T-cell (primary cell): ENCODE results near the gene GARIN5B. TPM values are rescaled to one million over a fixed set of nuclear protein-coding genes. Genes with fewer than 3 reads are reported as not detected.

Source experiments
- ATAC-seq, 4 experiments: fragments of 200-7000 bp in 3 of 4; fragments of 150-1000 bp in 1 of 4; cut with Tn5 transposase; replicated peaks in 1 of 4; 1 replicate in 3 of 4; 2 replicates in 1 of 4; pipeline ENCODE4 v1.10.0; 2021; ENCODE audit warnings: moderate library complexity in 3 of 4, mild to moderate bottlenecking in 2 of 4, moderate number of reproducible peaks in 1 of 4
- CTCF ChIA-PET, 2 donors: fragments of 300-600 bp; sonication (Branson Sonifier 250); formaldehyde crosslinking; loops; one replicate each; lab custom pipeline; 2022; ENCODE audit warnings: antibody characterized with exemption in 2 of 2; lab: Charles Lee
- POLR2A ChIA-PET, 2 donors: fragments of 300-600 bp; sonication (Branson Sonifier 250); formaldehyde crosslinking; loops; one replicate each; lab custom pipeline; 2022; ENCODE audit warnings: antibody characterized with exemption in 2 of 2; lab: Charles Lee
- DNase-seq, 35 experiments: peaks; one replicate each; pipeline versions ENCODE4 v3.0.0 to v3.0.0-alpha.2; 2013 to 2023
- H3K27ac ChIP-seq: one replicate; pipeline ENCODE4 v1.5.1; 2013; ENCODE audit warnings: low read length
- H3K27me3 ChIP-seq, 2 experiments: replicated peaks in 1 of 2; 1 replicate in 1 of 2; 2 replicates in 1 of 2; pipeline versions ENCODE4 v1.6.1 to v1.7.0; 2013; ENCODE audit warnings: low read length in 1 of 2, mixed read lengths in 1 of 2; ENCODE audit not compliant: control insufficient read depth in 2 of 2, insufficient read depth in 2 of 2; ENCODE audit errors: extremely low read depth in 1 of 2
- H3K36me3 ChIP-seq, 2 donors: 1 replicate in 1 of 2; 2 replicates in 1 of 2; pipeline versions ENCODE4 v1.6.1 to v1.7.0; 2013; ENCODE audit warnings: low read length in 1 of 2; ENCODE audit not compliant: control insufficient read depth in 2 of 2, insufficient read depth in 1 of 2; ENCODE audit errors: extremely low read depth in 1 of 2
- H3K4me1 ChIP-seq, 2 experiments: 1 replicate in 1 of 2; 2 replicates in 1 of 2; pipeline versions ENCODE4 v1.6.1 to v1.7.0; 2013; ENCODE audit warnings: low read length in 2 of 2, mixed read lengths in 1 of 2; ENCODE audit not compliant: insufficient read depth in 2 of 2, control insufficient read depth in 1 of 2; ENCODE audit errors: extremely low read depth in 1 of 2
- H3K4me3 ChIP-seq, 2 donors: 1 replicate in 1 of 2; 2 replicates in 1 of 2; pipeline versions ENCODE4 v1.5.1 to v1.7.0; 2013; ENCODE audit warnings: mild to moderate bottlenecking in 2 of 2, low read length in 1 of 2, moderate library complexity in 1 of 2; ENCODE audit not compliant: control insufficient read depth in 1 of 2; ENCODE audit errors: extremely low read depth in 1 of 2
- H3K9me3 ChIP-seq: 2 replicates; pipeline ENCODE4 v1.7.0; 2013
- H3K27ac Mint-ChIP-seq, 2 donors: one replicate each; pipeline ENCODE4 v1.8.0; 2020 to 2021; ENCODE audit warnings: mild to moderate bottlenecking in 2 of 2, mixed read lengths in 2 of 2
- H3K27me3 Mint-ChIP-seq, 2 donors: one replicate each; pipeline ENCODE4 v1.8.0; 2021 to 2022; ENCODE audit warnings: mixed read lengths in 2 of 2
- H3K36me3 Mint-ChIP-seq: one replicate; pipeline ENCODE4 v1.8.0; 2021; ENCODE audit warnings: mixed read lengths
- H3K4me1 Mint-ChIP-seq, 3 donors: one replicate each; pipeline ENCODE4 v1.8.0; 2020 to 2022; ENCODE audit warnings: mixed read lengths in 3 of 3, mild to moderate bottlenecking in 1 of 3
- H3K4me3 Mint-ChIP-seq, 3 donors: one replicate each; pipeline ENCODE4 v1.8.0; 2020 to 2022; ENCODE audit warnings: mild to moderate bottlenecking in 3 of 3, mixed read lengths in 3 of 3, moderate library complexity in 3 of 3
- H3K9me3 Mint-ChIP-seq, 3 donors: one replicate each; pipeline ENCODE4 v1.8.0; 2020 to 2022; ENCODE audit warnings: mixed read lengths in 3 of 3
- WGBS: methylation state at CpG from one replicate; pipeline ENCODE4 v1.1.5; 2013; ENCODE audit warnings: missing lambda C conversion rate; ENCODE audit not compliant: insufficient coverage; 5-methylcytosine and 5-hydroxymethylcytosine counted together
- total RNA-seq, 35 experiments: library from RNA in 6 of 35; stranded (reverse) in 6 of 35; fragments of 120-200 nt in 1 of 35; gene quantifications; one replicate each; pipeline versions ENCODE4 v1.2.1 to v1.2.4 and lab custom pipeline; 2013 to 2026

GARIN5B gene
- total RNA-seq, 5 donors from 2014 or later (not counting 1 experiment from before 2014, with no cell fraction given): not detected

- Histone ChIP-seq H3K4me1 (no peaks in the 10 kb centered on the region), H3K36me3 (no peaks in the 10 kb centered on the region), H3K9me3 (no peaks in the 10 kb centered on the region), H3K27ac (no peak overlapping the region), H3K4me3 (no peak overlapping the region), H3K27me3 (no peaks in the 10 kb centered on the region)
- peaks cover 0 to 6% (median 0%) of the 10 kb centered on the region in 3 donors for H3K4me1 Mint-ChIP-seq
- WGBS: 93% methylated on average over 38 of the region's 47 CpGs
- ChIA-PET POLR2A (interaction anchor here in 1 of 2 donors (0.5 kb wide), 1 partner anchor 58 kb away, joined by 3 read pairs; no protein-coding TSS in a partner anchor), CTCF (interaction anchor here in 1 of 2 donors (0.6 kb wide), 1 partner anchor 32 kb away, joined by 6 read pairs; no protein-coding TSS in a partner anchor)
- H3K36me3 Mint-ChIP-seq: no peaks in the 10 kb centered on the region
- no peak for DNase-seq
- no peak for ATAC-seq
- no peaks in the 10 kb centered on the region for H3K9me3 Mint-ChIP-seq
- H3K27ac Mint-ChIP-seq: no peak overlapping the region
- H3K4me3 Mint-ChIP-seq: no peak overlapping the region
- no peaks in the 10 kb centered on the region for H3K27me3 Mint-ChIP-seq
Observed at GRCh38 chr19:55312621-55313512, 50.2 kb downstream of the GARIN5B start.

GRCh38 chr19:55311797-55312196 is 51.3 kb downstream of the GARIN5B start:
- Histone ChIP-seq H3K36me3 (no peaks in the 10 kb centered on the region), H3K9me3 (no peaks in the 10 kb centered on the region), H3K27ac (no peak overlapping the region), H3K27me3 (no peaks in the 10 kb centered on the region), H3K4me3 (no peak overlapping the region), H3K4me1 (no peaks in the 10 kb centered on the region)
- DNase-seq (no peak), ATAC-seq (no peak)
- no peak overlapping the region for H3K4me3 Mint-ChIP-seq
- no peaks in the 10 kb centered on the region for H3K27me3 Mint-ChIP-seq
- 88% methylated on average over 6 of the region's 18 CpGs for WGBS
- ChIA-PET POLR2A (no interaction called here), CTCF (interaction anchor here in 1 of 2 donors (0.6 kb wide), 1 partner anchor 33 kb away, joined by 6 read pairs; no protein-coding TSS in a partner anchor)
- no peaks in the 10 kb centered on the region for H3K36me3 Mint-ChIP-seq
- H3K4me1 Mint-ChIP-seq: peaks cover 0 to 6% (median 0%) of the 10 kb centered on the region in 3 donors
- H3K27ac Mint-ChIP-seq: no peak overlapping the region
- no peaks in the 10 kb centered on the region for H3K9me3 Mint-ChIP-seq

- ChIA-PET CTCF (no interaction called here), POLR2A (no interaction called here)
Observed at GRCh38 chr19:55311397-55311796, 51.7 kb downstream of the GARIN5B start.

GRCh38 chr19:55310498-55310897 is 52.6 kb downstream of the GARIN5B start:
- Histone ChIP-seq H3K9me3 (no peaks in the 10 kb centered on the region), H3K4me1 (no peaks in the 10 kb centered on the region), H3K36me3 (no peaks in the 10 kb centered on the region), H3K27ac (no peak overlapping the region), H3K27me3 (no peaks in the 10 kb centered on the region), H3K4me3 (no peak overlapping the region)
- CTCF ChIA-PET: no interaction called here
- Mint-ChIP-seq H3K27ac (no peak overlapping the region), H3K4me1 (peaks cover 0 to 6% (median 3%) of the 10 kb centered on the region in 3 donors), H3K27me3 (no peaks in the 10 kb centered on the region), H3K4me3 (no peak overlapping the region), H3K9me3 (no peaks in the 10 kb centered on the region), H3K36me3 (no peaks in the 10 kb centered on the region)
- 88% methylated on average over 2 of the region's 7 CpGs for WGBS
- DNase-seq (no peak), ATAC-seq (no peak)
- POLR2A ChIA-PET: no interaction called here

More at GRCh38 chr19:55311397-55311796, 51.7 kb downstream of the GARIN5B start:
- ATAC-seq: no peak
- Mint-ChIP-seq H3K27ac (no peak overlapping the region), H3K27me3 (no peaks in the 10 kb centered on the region), H3K36me3 (no peaks in the 10 kb centered on the region), H3K4me3 (no peak overlapping the region), H3K4me1 (peaks cover 0 to 6% (median 0%) of the 10 kb centered on the region in 3 donors), H3K9me3 (no peaks in the 10 kb centered on the region)
- Histone ChIP-seq H3K27me3 (no peaks in the 10 kb centered on the region), H3K4me3 (no peak overlapping the region), H3K27ac (no peak overlapping the region), H3K36me3 (no peaks in the 10 kb centered on the region), H3K9me3 (no peaks in the 10 kb centered on the region), H3K4me1 (no peaks in the 10 kb centered on the region)
- WGBS: 85% methylated on average over 8 of the region's 9 CpGs
- no peak for DNase-seq

- no peak overlapping the region for H3K4me3 Mint-ChIP-seq
- 75% methylated on average over 5 of the region's 5 CpGs for WGBS
- ATAC-seq: no peak
Observed at GRCh38 chr19:55309448-55309847, 53.6 kb downstream of the GARIN5B start.

GRCh38 chr19:55308281-55308680 is 54.8 kb downstream of the GARIN5B start:
- Histone ChIP-seq H3K36me3 (no peaks in the 10 kb centered on the region), H3K27me3 (no peaks in the 10 kb centered on the region), H3K4me3 (no peak overlapping the region), H3K27ac (no peak overlapping the region), H3K9me3 (no peaks in the 10 kb centered on the region), H3K4me1 (no peaks in the 10 kb centered on the region)
- ATAC-seq (no peak), DNase-seq (no peak)
- no peak overlapping the region for H3K27ac Mint-ChIP-seq
- peaks cover 2 to 5% (median 2%) of the 10 kb centered on the region in 3 donors for H3K4me1 Mint-ChIP-seq
- CTCF ChIA-PET: no interaction called here
- POLR2A ChIA-PET: no interaction called here
- H3K27me3 Mint-ChIP-seq: no peaks in the 10 kb centered on the region
- WGBS: 91% methylated on average over 4 of the region's 11 CpGs
- H3K4me3 Mint-ChIP-seq: no peak overlapping the region
- H3K9me3 Mint-ChIP-seq: no peaks in the 10 kb centered on the region
- no peaks in the 10 kb centered on the region for H3K36me3 Mint-ChIP-seq

More at GRCh38 chr19:55309448-55309847, 53.6 kb downstream of the GARIN5B start:
- Histone ChIP-seq H3K9me3 (no peaks in the 10 kb centered on the region), H3K4me3 (no peak overlapping the region), H3K4me1 (no peaks in the 10 kb centered on the region), H3K27me3 (no peaks in the 10 kb centered on the region), H3K36me3 (no peaks in the 10 kb centered on the region), H3K27ac (no peak overlapping the region)
- peaks cover 2 to 6% (median 5%) of the 10 kb centered on the region in 3 donors for H3K4me1 Mint-ChIP-seq
- POLR2A ChIA-PET: interaction anchor here in 1 of 2 donors (0.6 kb wide), 1 partner anchor 17 kb away, joined by 3 read pairs; no protein-coding TSS in a partner anchor
- H3K36me3 Mint-ChIP-seq: no peaks in the 10 kb centered on the region
- H3K27me3 Mint-ChIP-seq: no peaks in the 10 kb centered on the region
- no peaks in the 10 kb centered on the region for H3K9me3 Mint-ChIP-seq
- no peak overlapping the region for H3K27ac Mint-ChIP-seq
- no peak for DNase-seq
- CTCF ChIA-PET: no interaction called here
